Type B pancreatic cell (in vitro differentiated cells): ENCODE data around the gene CLIC4. TPM values are rescaled to one million over a fixed set of nuclear protein-coding genes. Genes with fewer than 3 reads are reported as not detected.
"Not testable (repeated sequence)": the region's sequence is repeated elsewhere in the genome, so short reads cannot be mapped to it uniquely, and the experiment has no call there.

ENCODE experiments used
- DNase-seq: peaks from one replicate; pipeline ENCODE4 v3.0.0; 2021; ENCODE audit warnings: mixed read lengths; ENCODE audit not compliant: unreplicated experiment; ENCODE audit errors: extremely low spot score
- H3K27ac Mint-ChIP-seq: 2 replicates; pipeline ENCODE4 v1.8.0; 2021; ENCODE audit warnings: mild to moderate bottlenecking, mixed read lengths
- H3K27me3 Mint-ChIP-seq: 2 replicates; pipeline ENCODE4 v1.8.0; 2021; ENCODE audit warnings: mixed read lengths
- H3K36me3 Mint-ChIP-seq: 2 replicates; pipeline ENCODE4 v1.8.0; 2021; ENCODE audit warnings: mixed read lengths
- H3K4me1 Mint-ChIP-seq: one replicate; pipeline ENCODE4 v1.8.0; 2021; ENCODE audit warnings: mixed read lengths; ENCODE audit not compliant: unreplicated experiment
- H3K4me3 Mint-ChIP-seq: 2 replicates; pipeline ENCODE4 v1.8.0; 2021; ENCODE audit warnings: mild to moderate bottlenecking, mixed read lengths
- H3K9me3 Mint-ChIP-seq: 2 replicates; pipeline ENCODE4 v1.8.0; 2021; ENCODE audit warnings: mixed read lengths
- CTCF ChIP-seq: fragments of 200-600 bp; sonication (generic); conservative IDR thresholded peaks from 2 replicates; pipeline ENCODE4 v1.5.0; 2021; ENCODE audit warnings: antibody characterized with exemption, mild to moderate bottlenecking
- total RNA-seq: library from RNA; stranded (reverse); gene quantifications from 2 replicates; pipeline ENCODE4 v1.2.1, GENCODE V29; 2021; ENCODE audit warnings: low replicate concordance

CLIC4 gene
- total RNA-seq, 1 donor from 2014 or later: 109 TPM

GRCh38 chr1:24775348-24775747 lies 30.1 kb downstream of the CLIC4 start:
- no peak overlapping the region for H3K27ac Mint-ChIP-seq
- H3K9me3 Mint-ChIP-seq: no peaks in the 10 kb centered on the region
- H3K4me3 Mint-ChIP-seq: no peak overlapping the region
- peaks cover 16% of the 10 kb centered on the region for H3K36me3 Mint-ChIP-seq
- no peaks in the 10 kb centered on the region for H3K27me3 Mint-ChIP-seq
- peaks cover 8% of the 10 kb centered on the region for H3K4me1 Mint-ChIP-seq
- DNase-seq: no peak
- no peak for TF ChIP-seq CTCF

GRCh38 chr1:24775916-24776315 lies 30.7 kb downstream of the CLIC4 start:
- peaks cover 11% of the 10 kb centered on the region for H3K4me1 Mint-ChIP-seq

GRCh38 chr1:24776821-24777220 lies 31.6 kb downstream of the CLIC4 start:
- Mint-ChIP-seq H3K9me3 (no peaks in the 10 kb centered on the region), H3K36me3 (peaks cover 16% of the 10 kb centered on the region)

More at GRCh38 chr1:24775916-24776315, 30.7 kb downstream of the CLIC4 start:
- DNase-seq: no peak
- no peak for TF ChIP-seq CTCF
- Mint-ChIP-seq H3K4me3 (no peak overlapping the region), H3K27me3 (no peaks in the 10 kb centered on the region), H3K9me3 (no peaks in the 10 kb centered on the region), H3K27ac (no peak overlapping the region), H3K36me3 (peaks cover 16% of the 10 kb centered on the region)

GRCh38 chr1:24778141-24778540 lies 32.9 kb downstream of the CLIC4 start:
- Mint-ChIP-seq H3K9me3 (no peaks in the 10 kb centered on the region), H3K27ac (no peak overlapping the region), H3K4me3 (no peak overlapping the region), H3K36me3 (peaks cover 17% of the 10 kb centered on the region), H3K4me1 (peaks cover 11% of the 10 kb centered on the region), H3K27me3 (no peaks in the 10 kb centered on the region)
- TF ChIP-seq CTCF: no peak
- DNase-seq: no peak

More at GRCh38 chr1:24776821-24777220, 31.6 kb downstream of the CLIC4 start:
- TF ChIP-seq CTCF: no peak
- Mint-ChIP-seq H3K4me1 (peaks cover 11% of the 10 kb centered on the region), H3K27me3 (no peaks in the 10 kb centered on the region), H3K27ac (no peak overlapping the region), H3K4me3 (no peak overlapping the region)
- DNase-seq: no peak

- H3K4me3 Mint-ChIP-seq, DNase-seq, H3K27me3 Mint-ChIP-seq, H3K27ac Mint-ChIP-seq, H3K9me3 Mint-ChIP-seq: not testable (repeated sequence)
- H3K36me3 Mint-ChIP-seq: peaks cover 14% of the 10 kb centered on the region
- peaks cover 14% of the 10 kb centered on the region for H3K4me1 Mint-ChIP-seq
Measured at GRCh38 chr1:24779199-24779598, 34.0 kb downstream of the CLIC4 start.

- H3K27me3 Mint-ChIP-seq: no peaks in the 10 kb centered on the region
- peaks cover 18% of the 10 kb centered on the region for H3K4me1 Mint-ChIP-seq
- H3K36me3 Mint-ChIP-seq: peaks cover 14% of the 10 kb centered on the region
- H3K27ac Mint-ChIP-seq: no peak overlapping the region
- no peaks in the 10 kb centered on the region for H3K9me3 Mint-ChIP-seq
- no peak for DNase-seq
- no peak for TF ChIP-seq CTCF
- no peak overlapping the region for H3K4me3 Mint-ChIP-seq
Measured at GRCh38 chr1:24779689-24780464, 34.6 kb downstream of the CLIC4 start.

GRCh38 chr1:24780626-24781025 lies 35.4 kb downstream of the CLIC4 start:
- H3K27ac Mint-ChIP-seq, H3K4me3 Mint-ChIP-seq, DNase-seq, H3K9me3 Mint-ChIP-seq, H3K27me3 Mint-ChIP-seq: not testable (repeated sequence)
- Mint-ChIP-seq H3K36me3 (peaks cover 14% of the 10 kb centered on the region), H3K4me1 (peaks cover 21% of the 10 kb centered on the region)
